ENCODE results near the gene DCLK2.

Gene DCLK2

DNA sequence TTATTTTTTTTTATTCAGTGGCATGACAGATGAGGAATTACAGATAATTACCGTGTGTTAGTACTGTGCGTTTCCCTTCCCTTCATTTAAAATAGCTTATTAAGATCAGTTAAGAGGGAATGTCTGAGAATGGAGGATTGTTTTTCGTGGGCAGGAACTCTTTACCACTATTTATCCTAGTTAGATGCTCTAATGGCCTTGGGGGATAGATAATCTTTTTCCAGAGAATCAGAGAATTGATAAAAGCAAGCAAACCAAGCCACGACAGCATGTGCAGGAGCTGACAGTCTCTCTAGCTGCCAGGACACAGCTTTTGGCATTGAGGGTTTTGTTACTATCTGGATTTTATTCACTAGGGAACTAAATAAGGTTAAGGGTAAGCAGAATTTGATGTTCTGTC, 128.7 kb downstream of the DCLK2 start:
- ChIA-PET POLR2A (no interaction called here), CTCF (interaction anchor here (1.3 to 1.8 kb wide), 4 partner anchors 11 to 196 kb away, joined by 3 to 5 read pairs (median 3); no protein-coding TSS in a partner anchor)
- DNase-seq (ENCODE audit: extremely low spot score) = no peak
- TF ChIP-seq CTCF (IDR thresholded peaks at IDR 0.05; ENCODE audit: control extremely low read depth, extremely low read depth, low read depth, missing control alignments) = no peak

- no peak for TF ChIP-seq CTCF (IDR thresholded peaks at IDR 0.05; ENCODE audit: control extremely low read depth, extremely low read depth, low read depth, missing control alignments)
- CTCF ChIA-PET = interaction anchor here (2.5 to 5.0 kb wide), 2 partner anchors 35 to 199 kb away, joined by 10 to 73 read pairs; no protein-coding TSS in a partner anchor
- POLR2A ChIA-PET = no interaction called here
- DNase-seq (ENCODE audit: extremely low spot score) = no peak
These were observed 129.6 kb downstream of the DCLK2 start for GRCh38 chr4:150207871-150208270.

- POLR2A ChIA-PET = no interaction called here
- peak; percentile 52 for DNase-seq (ENCODE audit: extremely low spot score)
- CTCF ChIA-PET = interaction anchor here (0.6 to 5.0 kb wide), 21 partner anchors 9 to 250 kb away, joined by 3 to 73 read pairs (median 5); no protein-coding TSS in a partner anchor
- peak; percentile 62 for TF ChIP-seq CTCF (IDR thresholded peaks at IDR 0.05; ENCODE audit: control extremely low read depth, extremely low read depth, low read depth, missing control alignments)
These were observed 131.0 kb downstream of the DCLK2 start for GRCh38 chr4:150209140-150209829.

DNA sequence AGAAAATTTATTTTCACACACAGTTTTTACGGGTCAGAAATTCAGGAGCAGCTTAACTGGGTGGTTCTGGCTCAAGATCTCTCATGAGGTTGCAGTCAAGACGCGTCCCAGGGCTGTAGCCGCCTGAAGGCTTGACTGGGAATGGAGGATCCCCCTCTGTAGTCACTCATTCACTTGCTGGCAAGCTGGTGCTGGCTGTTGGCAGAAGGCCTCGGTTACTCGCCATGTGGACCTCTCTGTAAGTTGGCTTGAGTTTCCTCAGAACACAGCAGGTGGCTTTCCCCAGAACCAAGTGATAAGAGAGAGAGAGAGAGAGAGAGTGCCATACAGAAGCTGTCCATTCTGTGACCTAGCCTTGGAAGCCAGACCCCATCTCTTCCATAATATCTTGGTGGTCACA, 132.8 kb downstream of the DCLK2 start:
- DNase-seq (ENCODE audit: extremely low spot score) = no peak
- no peak for TF ChIP-seq CTCF (IDR thresholded peaks at IDR 0.05; ENCODE audit: control extremely low read depth, extremely low read depth, low read depth, missing control alignments)
- POLR2A ChIA-PET = no interaction called here
- CTCF ChIA-PET = interaction anchor here (0.6 to 5.0 kb wide), 5 partner anchors 11 to 202 kb away, joined by 3 to 73 read pairs (median 8); no protein-coding TSS in a partner anchor

- TF ChIP-seq CTCF (IDR thresholded peaks at IDR 0.05; ENCODE audit: control extremely low read depth, extremely low read depth, low read depth, missing control alignments) = no peak
- ChIA-PET CTCF (interaction anchor here (1.5 to 5.0 kb wide), 3 partner anchors 19 to 203 kb away, joined by 4 to 73 read pairs (median 8); no protein-coding TSS in a partner anchor), POLR2A (no interaction called here)
- no peak for DNase-seq (ENCODE audit: extremely low spot score)
These were observed 133.7 kb downstream of the DCLK2 start for GRCh38 chr4:150211799-150212445.

DNA sequence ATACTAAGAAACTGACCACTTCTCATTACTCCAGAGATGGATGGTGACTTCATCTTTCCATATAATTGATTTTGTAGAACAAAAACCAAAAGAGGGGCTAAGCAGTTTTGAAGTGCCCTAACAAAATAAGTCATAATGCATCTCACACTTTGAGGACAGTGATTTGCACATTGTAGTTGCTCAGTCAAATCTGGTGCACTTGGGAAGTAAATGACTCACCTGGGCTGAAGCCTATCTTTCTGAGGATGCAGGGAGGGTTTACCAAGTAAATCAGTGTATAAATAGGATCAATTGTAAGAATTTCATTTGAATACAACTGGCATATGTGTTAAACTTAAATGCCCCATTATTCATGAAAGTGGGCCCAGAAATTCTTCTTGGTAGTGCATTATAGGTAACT, 134.2 kb downstream of the DCLK2 start:
- CTCF ChIA-PET = interaction anchor here (2.0 to 5.0 kb wide), 2 partner anchors 31 to 204 kb away, joined by 8 to 73 read pairs; no protein-coding TSS in a partner anchor
- POLR2A ChIA-PET = no interaction called here
- no peak for DNase-seq (ENCODE audit: extremely low spot score)
- no peak for TF ChIP-seq CTCF (IDR thresholded peaks at IDR 0.05; ENCODE audit: control extremely low read depth, extremely low read depth, low read depth, missing control alignments)

Measured in GM10248 (cell line).